T1000 (cell line): Measurements from ENCODE around the gene NEDD8.

Source experiments
- DNase-seq: peaks from one replicate; lab custom pipeline; 2025; ENCODE audit warnings: mixed read lengths; lab: John Stamatoyannopoulos, UW

The NEDD8 gene

GRCh38 chr14:24263848-24264247 lies 31.7 kb upstream of the NEDD8 start:
- DNase-seq = no peak

- no peak for DNase-seq
Observed at GRCh38 chr14:24262821-24263733, 30.9 kb upstream of the NEDD8 start, which contains the start of gene TGM1. Gene TGM1, minus strand, starts transcription at chr14:24263177. Its CDS starts 825 bp downstream, at chr14:24262352.

- no peak for DNase-seq
Observed at GRCh38 chr14:24261969-24262327, 29.8 kb upstream of the NEDD8 start.

- DNase-seq = no peak
Observed at GRCh38 chr14:24261256-24261968, 29.2 kb upstream of the NEDD8 start.

- no peak for DNase-seq
Observed at GRCh38 chr14:24260780-24261157, 28.6 kb upstream of the NEDD8 start.

- DNase-seq = no peak
Observed at GRCh38 chr14:24260026-24260779, 28.0 kb upstream of the NEDD8 start.

GRCh38 chr14:24259282-24260025 lies 27.3 kb upstream of the NEDD8 start:
- DNase-seq = no peak

- no peak for DNase-seq
Observed at GRCh38 chr14:24258548-24259265, 26.5 kb upstream of the NEDD8 start.

GRCh38 chr14:24258119-24258518 lies 26.0 kb upstream of the NEDD8 start:
- DNase-seq = no peak

GRCh38 chr14:24256960-24257359 lies 24.8 kb upstream of the NEDD8 start:
- no peak for DNase-seq

GRCh38 chr14:24255931-24256711 lies 24.0 kb upstream of the NEDD8 start:
- no peak for DNase-seq

- no peak for DNase-seq
Observed at GRCh38 chr14:24255438-24255837, 23.3 kb upstream of the NEDD8 start.

GRCh38 chr14:24254630-24255392 lies 22.6 kb upstream of the NEDD8 start:
- DNase-seq = no peak

- DNase-seq = no peak
Observed at GRCh38 chr14:24253936-24254335, 21.8 kb upstream of the NEDD8 start.

- no peak for DNase-seq
Observed at GRCh38 chr14:24252289-24253124, 20.3 kb upstream of the NEDD8 start.

GRCh38 chr14:24251880-24252288 lies 19.7 kb upstream of the NEDD8 start:
- no peak for DNase-seq

- DNase-seq = no peak
Observed at GRCh38 chr14:24250354-24250753, 18.2 kb upstream of the NEDD8 start.

- no peak for DNase-seq
Observed at GRCh38 chr14:24249230-24250021, 17.3 kb upstream of the NEDD8 start.
